ENCODE data around the gene CORO2A. TPM values are rescaled to one million over a fixed set of nuclear protein-coding genes. Genes with fewer than 3 reads are reported as not detected.

Gene CORO2A
- total and polyA plus RNA-seq, 2 donors (not counting 3 experiments of a cell fraction or from before 2014, with no cell fraction given), result 0.35 to 0.53 TPM

DNA sequence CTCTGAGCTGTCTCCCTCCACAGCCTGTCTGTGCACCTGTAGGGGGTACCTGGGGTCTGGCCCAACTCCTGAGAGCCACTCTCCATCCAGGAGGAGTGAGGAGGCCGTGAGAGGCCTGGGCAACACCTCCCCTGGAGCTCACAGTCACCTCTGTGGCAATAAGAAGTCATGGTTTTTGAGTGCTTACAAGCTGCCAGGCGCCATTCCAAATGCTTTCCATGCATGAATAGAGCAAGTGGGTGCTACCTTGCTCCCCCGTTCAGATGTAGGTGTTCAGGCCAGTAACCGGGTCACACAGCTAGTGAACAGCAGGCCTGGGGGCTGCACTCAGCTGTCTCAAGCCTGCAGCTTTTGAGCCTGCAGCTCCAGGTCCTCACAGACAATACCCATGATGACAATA lies 30.6 kb downstream of the CORO2A start:
- Histone ChIP-seq H3K4me1 (ENCODE audit: control insufficient read depth, extremely low read depth, insufficient read depth, low read length) (no peaks in the 10 kb centered on the region), H4K20me1 (replicated peaks; ENCODE audit: control insufficient read depth, extremely low read depth, insufficient read depth, low read length) (no peaks in the 10 kb centered on the region), H3K9me3 (replicated peaks; ENCODE audit: control insufficient read depth, insufficient read depth, low read length) (no peaks in the 10 kb centered on the region), H3K4me2 (ENCODE audit: insufficient read depth, low read length) (no peak overlapping the region), H2AFZ (ENCODE audit: low read depth, low read length) (no peak overlapping the region), H3K4me3 (replicated peaks in 1 of 3; ENCODE audit: insufficient read depth in 1 of 3, low read depth in 1 of 3, low read length in 3 of 3) (no peak overlapping the region), H3K9ac (replicated peaks; ENCODE audit: extremely low read depth, insufficient read depth, low read length) (no peak overlapping the region), H3K27ac (ENCODE audit: insufficient read depth, low read depth, low read length) (no peak overlapping the region), H3K79me2 (ENCODE audit: control insufficient read depth, insufficient read depth, low read length) (no peaks in the 10 kb centered on the region), H3K36me3 (ENCODE audit: control insufficient read depth in 2 of 2, extremely low read depth in 1 of 2, insufficient read depth in 2 of 2, low read length in 2 of 2) (no peaks in the 10 kb centered on the region), H3K27me3 (ENCODE audit: control insufficient read depth in 2 of 2, insufficient read depth in 2 of 2, low read length in 2 of 2) (no peaks in the 10 kb centered on the region), H3K9me1 (replicated peaks; ENCODE audit: control insufficient read depth, extremely low read depth, insufficient read depth, low read length) (no peaks in the 10 kb centered on the region)
- ChIA-PET POLR2A (no interaction called here), CTCF (interaction anchor here (1.2 kb wide), 1 partner anchor 21 kb away, joined by 3 read pairs; no protein-coding TSS in a partner anchor)
- DNase-seq (ENCODE audit: low read depth, low spot score) (no peak), FAIRE-seq (no peak)
- no peak for TF ChIP-seq JUN (IDR thresholded peaks at IDR 0.05; ENCODE audit: borderline replicate concordance, insufficient read depth, insufficient read length, low read depth)
- TF ChIP-seq MYC (IDR thresholded peaks at IDR 0.05; ENCODE audit: low read depth, low read length), result no peak
- TF ChIP-seq FOS (IDR thresholded peaks at IDR 0.05; ENCODE audit: borderline replicate concordance, insufficient read depth, low read length), result no peak
- TF ChIP-seq POLR2A (IDR thresholded peaks at IDR 0.05; ENCODE audit: low read depth, low read length), result no peak
- TF ChIP-seq POLR2AphosphoS5 (IDR thresholded peaks at IDR 0.05; ENCODE audit: insufficient read depth, low read depth, low read length), result no peak
- TF ChIP-seq GATA2 (IDR thresholded peaks at IDR 0.05; ENCODE audit: insufficient read depth, insufficient read length, low read depth, low read length), result no peak
- TF ChIP-seq EZH2 (IDR thresholded peaks at IDR 0.05; ENCODE audit: borderline replicate concordance, low read depth, low read length, severe bottlenecking), result no peak
- TF ChIP-seq, protein P1, sequence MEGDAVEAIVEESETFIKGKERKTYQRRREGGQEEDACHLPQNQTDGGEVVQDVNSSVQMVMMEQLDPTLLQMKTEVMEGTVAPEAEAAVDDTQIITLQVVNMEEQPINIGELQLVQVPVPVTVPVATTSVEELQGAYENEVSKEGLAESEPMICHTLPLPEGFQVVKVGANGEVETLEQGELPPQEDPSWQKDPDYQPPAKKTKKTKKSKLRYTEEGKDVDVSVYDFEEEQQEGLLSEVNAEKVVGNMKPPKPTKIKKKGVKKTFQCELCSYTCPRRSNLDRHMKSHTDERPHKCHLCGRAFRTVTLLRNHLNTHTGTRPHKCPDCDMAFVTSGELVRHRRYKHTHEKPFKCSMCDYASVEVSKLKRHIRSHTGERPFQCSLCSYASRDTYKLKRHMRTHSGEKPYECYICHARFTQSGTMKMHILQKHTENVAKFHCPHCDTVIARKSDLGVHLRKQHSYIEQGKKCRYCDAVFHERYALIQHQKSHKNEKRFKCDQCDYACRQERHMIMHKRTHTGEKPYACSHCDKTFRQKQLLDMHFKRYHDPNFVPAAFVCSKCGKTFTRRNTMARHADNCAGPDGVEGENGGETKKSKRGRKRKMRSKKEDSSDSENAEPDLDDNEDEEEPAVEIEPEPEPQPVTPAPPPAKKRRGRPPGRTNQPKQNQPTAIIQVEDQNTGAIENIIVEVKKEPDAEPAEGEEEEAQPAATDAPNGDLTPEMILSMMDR (IDR thresholded peaks at IDR 0.05; ENCODE audit: extremely low read depth in 1 of 2, insufficient read depth in 1 of 2, low read depth in 1 of 2, low read length in 2 of 2), result no peak
- TF ChIP-seq, protein P2, sequence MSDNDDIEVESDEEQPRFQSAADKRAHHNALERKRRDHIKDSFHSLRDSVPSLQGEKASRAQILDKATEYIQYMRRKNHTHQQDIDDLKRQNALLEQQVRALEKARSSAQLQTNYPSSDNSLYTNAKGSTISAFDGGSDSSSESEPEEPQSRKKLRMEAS (IDR thresholded peaks at IDR 0.05; ENCODE audit: insufficient read depth, insufficient read length), result no peak
- intact Hi-C loops (cut with micrococcal nuclease), result no loop called here
- no TSS peak for BruUV-seq (replicated peaks)
- dilution Hi-C loops (cut with MboI; ENCODE audit: extremely low pct_ligation_motif_present, low sequenced_read_pairs), result no loop called here
